SK-N-SH (cell line): ENCODE data around the gene ACOX2. TPM values are rescaled to one million over a fixed set of nuclear protein-coding genes. Genes with fewer than 3 reads are reported as not detected.

ENCODE experiments used
- CTCF ChIA-PET: fragments of 300-600, 350-600 bp; formaldehyde crosslinking; extraction: SDS; loops from one replicate; lab custom pipeline; 2021; lab: Yijun Ruan, JAX
- POLR2A ChIA-PET: fragments of 350-600 bp; sonication (Branson Sonifier 250); formaldehyde crosslinking; extraction: SDS; loops from one replicate; lab custom pipeline; 2020; ENCODE audit warnings: antibody characterized with exemption, inconsistent platforms; lab: Yijun Ruan, JAX
- DNase-seq: peaks from one replicate; pipeline ENCODE4 v3.0.0; 2012
- H2AFZ ChIP-seq: fragments of 200-600 bp; sonication (generic); 2 replicates; pipeline ENCODE4 v1.8.1; 2016; ENCODE audit warnings: antibody characterized with exemption, mild to moderate bottlenecking, low read depth
- H3F3A ChIP-seq: fragments of 200-600 bp; sonication (generic); replicated peaks from 2 replicates; pipeline ENCODE3; 2016; ENCODE audit warnings: antibody characterized with exemption, mild to moderate bottlenecking; ENCODE audit not compliant: insufficient read depth
- H3K27ac ChIP-seq, 2 experiments: fragments of 200-500 bp in 1 of 2; fragments of 200-600 bp in 1 of 2; sonication (Bioruptor generic) in 1 of 2; sonication (generic), shearing (Covaris generic) in 1 of 2; 2 replicates each; pipeline versions ENCODE4 v1.5.1 to v1.6.1; 2014 to 2016; ENCODE audit warnings: low read depth in 2 of 2, inconsistent platforms in 1 of 2, low read length in 1 of 2, mild to moderate bottlenecking in 1 of 2, mixed read lengths in 1 of 2
- H3K27me3 ChIP-seq: fragments of 200-600 bp; sonication (generic), shearing (Covaris generic); 2 replicates; pipeline ENCODE4 v1.6.1; 2016; ENCODE audit warnings: mixed run types; ENCODE audit not compliant: insufficient read depth
- H3K36me3 ChIP-seq, 2 experiments: fragments of 200-500 bp in 1 of 2; fragments of 200-600 bp in 1 of 2; sonication (Bioruptor generic) in 1 of 2; sonication (generic) in 1 of 2; replicated peaks in 1 of 2; 2 replicates each; pipeline versions ENCODE3 to v1.5.1; 2014 to 2016; ENCODE audit warnings: low read length in 1 of 2, mild to moderate bottlenecking in 1 of 2; ENCODE audit not compliant: insufficient read depth in 2 of 2, control insufficient read depth in 1 of 2
- H3K4me1 ChIP-seq, 2 experiments: fragments of 200-500 bp in 1 of 2; fragments of 200-600 bp in 1 of 2; sonication (Bioruptor generic) in 1 of 2; sonication (generic), shearing (Covaris generic) in 1 of 2; 2 replicates each; pipeline versions ENCODE4 v1.5.1 to v1.6.1; 2014 to 2016; ENCODE audit warnings: low read depth in 1 of 2, low read length in 1 of 2, mixed run types in 1 of 2; ENCODE audit not compliant: insufficient read depth in 2 of 2, control insufficient read depth in 1 of 2
- H3K4me2 ChIP-seq: fragments of 200-600 bp; sonication (generic), shearing (Covaris generic); 2 replicates; pipeline ENCODE4 v1.6.1; 2017; ENCODE audit warnings: mixed run types
- H3K4me3 ChIP-seq, 2 experiments: fragments of 200-500 bp in 1 of 2; fragments of 200-600 bp in 1 of 2; sonication (Bioruptor generic) in 1 of 2; sonication (generic), shearing (Covaris generic) in 1 of 2; 2 replicates each; pipeline versions ENCODE4 v1.5.1 to v1.8.1; 2014 to 2016; ENCODE audit warnings: low read depth in 2 of 2, inconsistent platforms in 1 of 2, low read length in 1 of 2, mild to moderate bottlenecking in 1 of 2, mixed read lengths in 1 of 2, moderate library complexity in 1 of 2
- H3K79me2 ChIP-seq: fragments of 200-600 bp; sonication (generic); 2 replicates; pipeline ENCODE4 v1.8.1; 2017; ENCODE audit warnings: mild to moderate bottlenecking; ENCODE audit not compliant: insufficient read depth
- H3K9ac ChIP-seq: fragments of 200-600 bp; sonication (generic); 2 replicates; pipeline ENCODE4 v1.6.1; 2017; ENCODE audit warnings: mixed run types
- H3K9me2 ChIP-seq: fragments of 200-600 bp; sonication (generic); 2 replicates; pipeline ENCODE4 v1.6.1; 2017; ENCODE audit warnings: mixed run types
- H3K9me3 ChIP-seq: fragments of 200-600 bp; sonication (generic); 2 replicates; pipeline ENCODE4 v1.6.1; 2017; ENCODE audit warnings: mixed run types, mild to moderate bottlenecking, moderate library complexity
- H4K20me1 ChIP-seq: fragments of 200-600 bp; sonication (generic); 2 replicates; pipeline ENCODE4 v1.6.1; 2017; ENCODE audit warnings: mild to moderate bottlenecking, mixed run types; ENCODE audit not compliant: insufficient read depth
- CHD2 ChIP-seq: fragments of 150-350 bp; IDR thresholded peaks from 2 replicates; pipeline ENCODE4 v1.6.1; 2018; ENCODE audit warnings: low read length; ENCODE audit not compliant: partially characterized antibody
- EP300 ChIP-seq, 2 experiments: IDR thresholded peaks; 2 replicates each; pipeline versions ENCODE4 v1.4.0 to v1.6.1; 2012; ENCODE audit warnings: borderline replicate concordance in 1 of 2, low read depth in 1 of 2, low read length in 1 of 2
- EZH2phosphoT487 ChIP-seq: fragments of 200-600 bp; sonication (generic); IDR thresholded peaks from 2 replicates; pipeline ENCODE4 v1.6.1; 2017; ENCODE audit warnings: low read depth, mixed run types, mild to moderate bottlenecking, antibody characterized with exemption, moderate library complexity, borderline replicate concordance
- FOSL2 ChIP-seq: IDR thresholded peaks from 2 replicates; pipeline ENCODE4 v1.4.0; 2012; ENCODE audit warnings: low read depth, mild to moderate bottlenecking, moderate library complexity, borderline replicate concordance
- FOXM1 ChIP-seq: IDR thresholded peaks from 2 replicates; pipeline ENCODE4 v1.4.0; 2012; ENCODE audit warnings: low read depth, mild to moderate bottlenecking
- GABPA ChIP-seq: IDR thresholded peaks from 2 replicates; pipeline ENCODE4 v1.4.0; 2012; ENCODE audit warnings: low read depth, mild to moderate bottlenecking
- IRF3 ChIP-seq: fragments of 150-350 bp; IDR thresholded peaks from 2 replicates; pipeline ENCODE4 v1.6.1; 2016; ENCODE audit warnings: mild to moderate bottlenecking, low read depth, low read length
- MAX ChIP-seq: IDR thresholded peaks from 2 replicates; pipeline ENCODE4 v1.4.0; 2012; ENCODE audit warnings: low read depth
- MXI1 ChIP-seq: IDR thresholded peaks from 2 replicates; pipeline ENCODE4 v1.6.1; 2012; ENCODE audit warnings: mild to moderate bottlenecking, low read depth, low read length, improper control_type of control experiment
- POLR2AphosphoS5 ChIP-seq: IDR thresholded peaks from 2 replicates; pipeline ENCODE4 v1.6.1; 2012; ENCODE audit warnings: low read depth, low read length
- RCOR1 ChIP-seq: fragments of 150-350 bp; IDR thresholded peaks from 2 replicates; pipeline ENCODE4 v1.6.1; 2017; ENCODE audit warnings: antibody characterized with exemption, low read length
- SIN3A ChIP-seq: IDR thresholded peaks from 2 replicates; pipeline ENCODE4 v1.6.1; 2012; ENCODE audit warnings: low read depth, mild to moderate bottlenecking, low read length, moderate library complexity, borderline replicate concordance
- SMC3 ChIP-seq: IDR thresholded peaks from 2 replicates; pipeline ENCODE4 v1.6.1; 2012; ENCODE audit warnings: low read depth, low read length, improper control_type of control experiment
- TAF1 ChIP-seq: IDR thresholded peaks from 2 replicates; pipeline ENCODE4 v1.6.1; 2012; ENCODE audit warnings: low read depth, mild to moderate bottlenecking, low read length, moderate library complexity, borderline replicate concordance
- TCF12 ChIP-seq: IDR thresholded peaks from 2 replicates; pipeline ENCODE4 v1.4.0; 2012
- TEAD4 ChIP-seq: IDR thresholded peaks from 2 replicates; pipeline ENCODE4 v1.4.0; 2012; ENCODE audit warnings: mild to moderate bottlenecking, borderline replicate concordance; ENCODE audit not compliant: insufficient read depth
- YY1 ChIP-seq: IDR thresholded peaks from 2 replicates; pipeline ENCODE4 v1.4.0; 2012; ENCODE audit warnings: low read depth, mild to moderate bottlenecking
- WGBS: methylation state at CpG from one replicate; pipeline ENCODE4 v1.1.6; 2017; ENCODE audit warnings: low lambda C conversion rate; 5-methylcytosine and 5-hydroxymethylcytosine counted together
- polyA plus RNA-seq, 3 experiments: library from polyadenylated mRNA; depleted of rRNA; stranded (reverse); fragments of >200 nt; gene quantifications; 2 replicates each; pipeline ENCODE4 v1.2.3, GENCODE V29; 2012
- TF ChIP-seq, protein P1 (sequence below): fragments of 150-350 bp; IDR thresholded peaks from 2 replicates; pipeline ENCODE4 v1.6.1; 2017; ENCODE audit warnings: antibody characterized with exemption, low read length, low read depth, borderline replicate concordance
- TF ChIP-seq, protein P2 (sequence below): IDR thresholded peaks from 2 replicates; pipeline ENCODE4 v1.6.1; 2012; ENCODE audit warnings: mild to moderate bottlenecking, low read depth, low read length, moderate library complexity

Gene ACOX2
- polyA plus RNA-seq, 1 of the 3 experiments (the other 2 are of a cell fraction): 9.0 TPM

DNA sequence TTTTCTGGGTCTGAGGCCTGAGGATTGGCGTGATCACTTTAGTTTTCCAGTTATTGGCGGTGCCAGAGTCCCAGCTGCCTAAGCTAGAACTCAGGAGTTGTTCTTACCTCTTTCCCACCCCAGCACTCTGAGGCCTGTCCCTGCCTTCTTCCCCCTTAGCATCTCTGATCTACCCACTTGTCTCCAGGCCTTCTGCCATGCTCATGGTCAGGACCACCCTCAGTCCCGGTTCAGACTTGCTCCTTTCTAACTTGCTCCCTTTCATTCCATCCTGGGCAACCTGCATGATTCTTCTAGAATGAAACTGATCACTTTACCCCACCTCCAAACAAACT is 15.7 kb downstream of the ACOX2 start:
- H2AFZ ChIP-seq: no peak overlapping the region
- no peak for DNase-seq
- no peaks in the 10 kb centered on the region for H3K9me2 ChIP-seq
- TF ChIP-seq IRF3 (no peak), EZH2phosphoT487 (no peak), SIN3A (no peak), POLR2AphosphoS5 (no peak), RCOR1 (no peak), CHD2 (no peak), EP300 (IDR thresholded peaks at IDR 0.05; ENCODE audit: borderline replicate concordance in 1 of 2, low read depth in 1 of 2, low read length in 1 of 2) (no peak), TAF1 (no peak), FOSL2 (no peak)
- TF ChIP-seq, protein P1, sequence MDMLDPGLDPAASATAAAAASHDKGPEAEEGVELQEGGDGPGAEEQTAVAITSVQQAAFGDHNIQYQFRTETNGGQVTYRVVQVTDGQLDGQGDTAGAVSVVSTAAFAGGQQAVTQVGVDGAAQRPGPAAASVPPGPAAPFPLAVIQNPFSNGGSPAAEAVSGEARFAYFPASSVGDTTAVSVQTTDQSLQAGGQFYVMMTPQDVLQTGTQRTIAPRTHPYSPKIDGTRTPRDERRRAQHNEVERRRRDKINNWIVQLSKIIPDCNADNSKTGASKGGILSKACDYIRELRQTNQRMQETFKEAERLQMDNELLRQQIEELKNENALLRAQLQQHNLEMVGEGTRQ: no peak
- TF ChIP-seq, all 33 proteins: peak for 0
- POLR2A ChIA-PET: no interaction called here
- no peak overlapping the region for H3K27ac ChIP-seq
- no peaks in the 10 kb centered on the region for H3K79me2 ChIP-seq
- CTCF ChIA-PET: interaction anchor here (1.1 to 1.6 kb wide), 2 partner anchors 8 to 48 kb away, joined by 4 read pairs; no protein-coding TSS in a partner anchor
- no peaks in the 10 kb centered on the region for H3K9me3 ChIP-seq
- no peaks in the 10 kb centered on the region for H4K20me1 ChIP-seq
- no peaks in the 10 kb centered on the region for H3K36me3 ChIP-seq
- no peak overlapping the region for H3K4me3 ChIP-seq
- no peak overlapping the region for H3K4me2 ChIP-seq
- peaks cover 0 to 3% of the 10 kb centered on the region in 2 experiments; a peak in 2 of 4 replicates for H3K4me1 ChIP-seq
- H3F3A ChIP-seq: no peaks in the 10 kb centered on the region
- H3K27me3 ChIP-seq: no peaks in the 10 kb centered on the region
- 89% methylated on average over 3 of the region's 3 CpGs for WGBS
- no peak overlapping the region for H3K9ac ChIP-seq

GRCh38 chr3:58520403-58521335 is 16.3 kb downstream of the ACOX2 start:
- H3K4me2 ChIP-seq: no peak overlapping the region
- H3K9me3 ChIP-seq: no peaks in the 10 kb centered on the region
- no peak for DNase-seq
- H3K4me3 ChIP-seq: no peak overlapping the region
- H3F3A ChIP-seq: no peaks in the 10 kb centered on the region
- no peaks in the 10 kb centered on the region for H4K20me1 ChIP-seq
- no peaks in the 10 kb centered on the region for H3K9me2 ChIP-seq
- no peaks in the 10 kb centered on the region; a peak in 1 of 4 replicates for H3K4me1 ChIP-seq
- H3K79me2 ChIP-seq: no peaks in the 10 kb centered on the region
- TF ChIP-seq TEAD4: no peak
- TF ChIP-seq, protein P2, sequence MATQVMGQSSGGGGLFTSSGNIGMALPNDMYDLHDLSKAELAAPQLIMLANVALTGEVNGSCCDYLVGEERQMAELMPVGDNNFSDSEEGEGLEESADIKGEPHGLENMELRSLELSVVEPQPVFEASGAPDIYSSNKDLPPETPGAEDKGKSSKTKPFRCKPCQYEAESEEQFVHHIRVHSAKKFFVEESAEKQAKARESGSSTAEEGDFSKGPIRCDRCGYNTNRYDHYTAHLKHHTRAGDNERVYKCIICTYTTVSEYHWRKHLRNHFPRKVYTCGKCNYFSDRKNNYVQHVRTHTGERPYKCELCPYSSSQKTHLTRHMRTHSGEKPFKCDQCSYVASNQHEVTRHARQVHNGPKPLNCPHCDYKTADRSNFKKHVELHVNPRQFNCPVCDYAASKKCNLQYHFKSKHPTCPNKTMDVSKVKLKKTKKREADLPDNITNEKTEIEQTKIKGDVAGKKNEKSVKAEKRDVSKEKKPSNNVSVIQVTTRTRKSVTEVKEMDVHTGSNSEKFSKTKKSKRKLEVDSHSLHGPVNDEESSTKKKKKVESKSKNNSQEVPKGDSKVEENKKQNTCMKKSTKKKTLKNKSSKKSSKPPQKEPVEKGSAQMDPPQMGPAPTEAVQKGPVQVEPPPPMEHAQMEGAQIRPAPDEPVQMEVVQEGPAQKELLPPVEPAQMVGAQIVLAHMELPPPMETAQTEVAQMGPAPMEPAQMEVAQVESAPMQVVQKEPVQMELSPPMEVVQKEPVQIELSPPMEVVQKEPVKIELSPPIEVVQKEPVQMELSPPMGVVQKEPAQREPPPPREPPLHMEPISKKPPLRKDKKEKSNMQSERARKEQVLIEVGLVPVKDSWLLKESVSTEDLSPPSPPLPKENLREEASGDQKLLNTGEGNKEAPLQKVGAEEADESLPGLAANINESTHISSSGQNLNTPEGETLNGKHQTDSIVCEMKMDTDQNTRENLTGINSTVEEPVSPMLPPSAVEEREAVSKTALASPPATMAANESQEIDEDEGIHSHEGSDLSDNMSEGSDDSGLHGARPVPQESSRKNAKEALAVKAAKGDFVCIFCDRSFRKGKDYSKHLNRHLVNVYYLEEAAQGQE: no peak
- TF ChIP-seq GABPA: no peak
- TF ChIP-seq SIN3A: no peak
- no peak for TF ChIP-seq MAX
- no peak for TF ChIP-seq SMC3
- no peak for TF ChIP-seq FOXM1
- TF ChIP-seq RCOR1: no peak
- TF ChIP-seq IRF3: no peak
- TF ChIP-seq MXI1: no peak
- no peak for TF ChIP-seq YY1
- TF ChIP-seq TCF12: no peak
- no peak for TF ChIP-seq EZH2phosphoT487
- ChIA-PET POLR2A (no interaction called here), CTCF (interaction anchor here (0.9 to 1.5 kb wide), 3 partner anchors 8 to 120 kb away, joined by 3 to 5 read pairs (median 3); no protein-coding TSS in a partner anchor)
- no peaks in the 10 kb centered on the region for H3K27me3 ChIP-seq
- WGBS: 90% methylated on average over 2 of the region's 8 CpGs
- no peak overlapping the region for H2AFZ ChIP-seq
- no peak overlapping the region for H3K27ac ChIP-seq
- H3K36me3 ChIP-seq: no peaks in the 10 kb centered on the region
- no peak overlapping the region for H3K9ac ChIP-seq
